ENCODE measurements around the gene QPRT.
"Not testable (repeated sequence)": the region's sequence is repeated elsewhere in the genome, so short reads cannot be mapped to it uniquely, and the experiment has no call there.

The QPRT gene

GRCh38 chr16:29694384-29695195, 15.6 kb downstream of the QPRT start:
- no peak for DNase-seq (ENCODE audit: low read depth in 2 of 2)

GRCh38 chr16:29695675-29696074, 16.7 kb downstream of the QPRT start:
- DNase-seq (ENCODE audit: low read depth in 2 of 2), result not testable (repeated sequence)

GRCh38 chr16:29696881-29697331, 17.9 kb downstream of the QPRT start:
- no peak for DNase-seq (ENCODE audit: low read depth in 2 of 2)

GRCh38 chr16:29697391-29697790, 18.4 kb downstream of the QPRT start:
- no peak for DNase-seq (ENCODE audit: low read depth in 2 of 2)

- DNase-seq (ENCODE audit: low read depth in 2 of 2), result no peak
Observed at GRCh38 chr16:29698042-29698441, 19.1 kb downstream of the QPRT start.

- no peak for DNase-seq (ENCODE audit: low read depth in 2 of 2)
Observed at GRCh38 chr16:29698484-29699323, 19.7 kb downstream of the QPRT start.

- no peak for DNase-seq (ENCODE audit: low read depth in 2 of 2)
Observed at GRCh38 chr16:29699324-29700219, 20.6 kb downstream of the QPRT start.

GRCh38 chr16:29700253-29700987, 21.4 kb downstream of the QPRT start:
- DNase-seq (ENCODE audit: low read depth in 2 of 2), result peak; percentile 53 to 63

GRCh38 chr16:29701214-29701555, 22.2 kb downstream of the QPRT start:
- no peak for DNase-seq (ENCODE audit: low read depth in 2 of 2)

- DNase-seq (ENCODE audit: low read depth in 2 of 2), result no peak
Observed at GRCh38 chr16:29702269-29702668, 23.3 kb downstream of the QPRT start.

- DNase-seq (ENCODE audit: low read depth in 2 of 2), result no peak
Observed at GRCh38 chr16:29705030-29705429, 26.1 kb downstream of the QPRT start.

- DNase-seq (ENCODE audit: low read depth in 2 of 2), result not testable (repeated sequence)
Observed at GRCh38 chr16:29707160-29707559, 28.2 kb downstream of the QPRT start.

GRCh38 chr16:29708917-29709600, 30.1 kb downstream of the QPRT start:
- DNase-seq (ENCODE audit: low read depth in 2 of 2), result no peak

GRCh38 chr16:29709657-29710056, 30.7 kb downstream of the QPRT start:
- DNase-seq (ENCODE audit: low read depth in 2 of 2), result not testable (repeated sequence)

GRCh38 chr16:29710227-29711219, 31.5 kb downstream of the QPRT start:
- DNase-seq (ENCODE audit: low read depth in 2 of 2), result no peak

GRCh38 chr16:29712809-29713208, 33.8 kb downstream of the QPRT start:
- no peak for DNase-seq (ENCODE audit: low read depth in 2 of 2)

GRCh38 chr16:29714396-29714795, 35.4 kb downstream of the QPRT start:
- no peak for DNase-seq (ENCODE audit: low read depth in 2 of 2)

GRCh38 chr16:29714972-29715371, 36.0 kb downstream of the QPRT start:
- no peak for DNase-seq (ENCODE audit: low read depth in 2 of 2)

GRCh38 chr16:29717113-29717512, 38.1 kb downstream of the QPRT start:
- DNase-seq (ENCODE audit: low read depth in 2 of 2), result no peak

All from stimulated activated CD4-positive, alpha-beta T cell treated with anti-CD3 and anti-CD28 coated beads, Interleukin-15, amount 100 ng/mL, for 48 hours (primary cell).